ENCODE data around the gene SOHLH1.

SOHLH1 gene

GRCh38 chr9:135726138-135726853, 27.0 kb upstream of the SOHLH1 start:
- H3K4ac ChIP-seq (ENCODE audit: low read depth, low read length): no peak overlapping the region
- H3K18ac ChIP-seq (ENCODE audit: low read length): no peak overlapping the region
- H3K9me3 ChIP-seq (ENCODE audit: insufficient read depth, low read depth, low read length): peaks cover 5% of the 10 kb centered on the region
- H3K14ac ChIP-seq (ENCODE audit: low read length): no peak overlapping the region
- H3K79me2 ChIP-seq (ENCODE audit: control insufficient read depth, insufficient read depth, low read length, poor library complexity): no peaks in the 10 kb centered on the region
- no peak overlapping the region for H2AK5ac ChIP-seq (ENCODE audit: low read length)
- no peak overlapping the region for H4K8ac ChIP-seq (ENCODE audit: low read depth, low read length)
- DNase-seq: no peak
- no peak overlapping the region for H3K23ac ChIP-seq (ENCODE audit: low read length)
- H3K79me1 ChIP-seq (ENCODE audit: low read length): no peaks in the 10 kb centered on the region
- H3K27me3 ChIP-seq (ENCODE audit: insufficient read depth, low read length): no peaks in the 10 kb centered on the region
- H2BK12ac ChIP-seq (ENCODE audit: low read length): no peak overlapping the region
- no peak overlapping the region for H3K4me2 ChIP-seq (ENCODE audit: low read length)
- H2AFZ ChIP-seq (ENCODE audit: insufficient read depth, low read length, poor library complexity): no peak overlapping the region
- no peak overlapping the region for H4K12ac ChIP-seq (ENCODE audit: low read depth, low read length)
- 95% methylated on average over 1 of the region's 16 CpGs for WGBS (ENCODE audit: extremely low coverage, insufficient coverage, insufficient read length)
- H3K27ac ChIP-seq (ENCODE audit: low read depth, low read length): no peak overlapping the region
- H2BK5ac ChIP-seq (ENCODE audit: low read depth, low read length, poor library complexity): no peak overlapping the region
- no peak overlapping the region for H4K91ac ChIP-seq (ENCODE audit: low read depth, low read length)
- no peak overlapping the region for H3K4me3 ChIP-seq (ENCODE audit: low read depth, low read length)
- no peaks in the 10 kb centered on the region for H3K4me1 ChIP-seq (ENCODE audit: control insufficient read depth in 1 of 2, insufficient read depth in 2 of 2, low read length in 2 of 2)
- no peaks in the 10 kb centered on the region for H3K36me3 ChIP-seq (ENCODE audit: control insufficient read depth in 1 of 2, insufficient read depth in 2 of 2, low read length in 2 of 2)
- no peak overlapping the region for H2BK120ac ChIP-seq (ENCODE audit: insufficient read depth, low read length, poor library complexity)
- no peak overlapping the region for H3K9ac ChIP-seq (ENCODE audit: low read length)

GRCh38 chr9:135724186-135724787, 25.0 kb upstream of the SOHLH1 start:
- no peaks in the 10 kb centered on the region for H3K4me1 ChIP-seq (ENCODE audit: control insufficient read depth in 1 of 2, insufficient read depth in 2 of 2, low read length in 2 of 2)
- no peak overlapping the region for H2BK5ac ChIP-seq (ENCODE audit: low read depth, low read length, poor library complexity)
- no peaks in the 10 kb centered on the region for H3K79me1 ChIP-seq (ENCODE audit: low read length)
- no peak overlapping the region for H3K23ac ChIP-seq (ENCODE audit: low read length)
- no peak overlapping the region for H4K91ac ChIP-seq (ENCODE audit: low read depth, low read length)
- no peaks in the 10 kb centered on the region for H3K9me3 ChIP-seq (ENCODE audit: insufficient read depth, low read depth, low read length)
- H3K27me3 ChIP-seq (ENCODE audit: insufficient read depth, low read length): no peaks in the 10 kb centered on the region
- H3K18ac ChIP-seq (ENCODE audit: low read length): no peak overlapping the region
- no peak overlapping the region for H3K14ac ChIP-seq (ENCODE audit: low read length)
- H4K12ac ChIP-seq (ENCODE audit: low read depth, low read length): no peak overlapping the region
- no CpG with 5 or more reads among the region's 16 CpGs for WGBS (ENCODE audit: extremely low coverage, insufficient coverage, insufficient read length)
- H2AK5ac ChIP-seq (ENCODE audit: low read length): no peak overlapping the region
- H3K79me2 ChIP-seq (ENCODE audit: control insufficient read depth, insufficient read depth, low read length, poor library complexity): no peaks in the 10 kb centered on the region
- H3K36me3 ChIP-seq (ENCODE audit: control insufficient read depth in 1 of 2, insufficient read depth in 2 of 2, low read length in 2 of 2): no peaks in the 10 kb centered on the region
- H2BK12ac ChIP-seq (ENCODE audit: low read length): no peak overlapping the region
- no peak overlapping the region for H3K4me2 ChIP-seq (ENCODE audit: low read length)
- H4K8ac ChIP-seq (ENCODE audit: low read depth, low read length): no peak overlapping the region
- no peak overlapping the region for H3K4me3 ChIP-seq (ENCODE audit: low read depth, low read length)
- no peak for DNase-seq
- H2AFZ ChIP-seq (ENCODE audit: insufficient read depth, low read length, poor library complexity): no peak overlapping the region
- no peak overlapping the region for H3K9ac ChIP-seq (ENCODE audit: low read length)
- H2BK120ac ChIP-seq (ENCODE audit: insufficient read depth, low read length, poor library complexity): no peak overlapping the region
- no peak overlapping the region for H3K27ac ChIP-seq (ENCODE audit: low read depth, low read length)
- no peak overlapping the region for H3K4ac ChIP-seq (ENCODE audit: low read depth, low read length)

GRCh38 chr9:135722365-135722764, 23.1 kb upstream of the SOHLH1 start:
- no CpG with 5 or more reads among the region's 18 CpGs for WGBS (ENCODE audit: extremely low coverage, insufficient coverage, insufficient read length)
- Histone ChIP-seq H4K12ac (ENCODE audit: low read depth, low read length) (no peak overlapping the region), H3K36me3 (ENCODE audit: control insufficient read depth in 1 of 2, insufficient read depth in 2 of 2, low read length in 2 of 2) (no peaks in the 10 kb centered on the region), H2AK5ac (ENCODE audit: low read length) (no peak overlapping the region), H2BK5ac (ENCODE audit: low read depth, low read length, poor library complexity) (no peak overlapping the region), H3K27me3 (ENCODE audit: insufficient read depth, low read length) (no peaks in the 10 kb centered on the region), H3K23ac (ENCODE audit: low read length) (no peak overlapping the region), H3K9ac (ENCODE audit: low read length) (no peak overlapping the region), H3K79me2 (ENCODE audit: control insufficient read depth, insufficient read depth, low read length, poor library complexity) (no peaks in the 10 kb centered on the region), H3K18ac (ENCODE audit: low read length) (no peak overlapping the region), H2BK120ac (ENCODE audit: insufficient read depth, low read length, poor library complexity) (no peak overlapping the region), H3K4me2 (ENCODE audit: low read length) (no peak overlapping the region), H3K4me1 (ENCODE audit: control insufficient read depth in 1 of 2, insufficient read depth in 2 of 2, low read length in 2 of 2) (no peaks in the 10 kb centered on the region), H3K27ac (ENCODE audit: low read depth, low read length) (no peak overlapping the region), H2BK12ac (ENCODE audit: low read length) (no peak overlapping the region), H3K9me3 (ENCODE audit: insufficient read depth, low read depth, low read length) (no peaks in the 10 kb centered on the region), H3K14ac (ENCODE audit: low read length) (no peak overlapping the region), H4K8ac (ENCODE audit: low read depth, low read length) (no peak overlapping the region), H3K79me1 (ENCODE audit: low read length) (no peaks in the 10 kb centered on the region), H2AFZ (ENCODE audit: insufficient read depth, low read length, poor library complexity) (no peak overlapping the region), H4K91ac (ENCODE audit: low read depth, low read length) (no peak overlapping the region), H3K4me3 (ENCODE audit: low read depth, low read length) (no peak overlapping the region), H3K4ac (ENCODE audit: low read depth, low read length) (no peak overlapping the region)
- DNase-seq: no peak

- DNase-seq: no peak
- no peak overlapping the region for H3K23ac ChIP-seq (ENCODE audit: low read length)
- H3K9me3 ChIP-seq (ENCODE audit: insufficient read depth, low read depth, low read length): no peaks in the 10 kb centered on the region
- no peak overlapping the region for H3K14ac ChIP-seq (ENCODE audit: low read length)
- H2AFZ ChIP-seq (ENCODE audit: insufficient read depth, low read length, poor library complexity): no peak overlapping the region
- no peaks in the 10 kb centered on the region for H3K79me2 ChIP-seq (ENCODE audit: control insufficient read depth, insufficient read depth, low read length, poor library complexity)
- no peak overlapping the region for H2AK5ac ChIP-seq (ENCODE audit: low read length)
- H2BK5ac ChIP-seq (ENCODE audit: low read depth, low read length, poor library complexity): no peak overlapping the region
- H4K91ac ChIP-seq (ENCODE audit: low read depth, low read length): no peak overlapping the region
- no peak overlapping the region for H3K4me2 ChIP-seq (ENCODE audit: low read length)
- no peaks in the 10 kb centered on the region for H3K79me1 ChIP-seq (ENCODE audit: low read length)
- WGBS (ENCODE audit: extremely low coverage, insufficient coverage, insufficient read length): no CpG with 5 or more reads among the region's 9 CpGs
- no peak overlapping the region for H3K18ac ChIP-seq (ENCODE audit: low read length)
- H3K36me3 ChIP-seq (ENCODE audit: control insufficient read depth in 1 of 2, insufficient read depth in 2 of 2, low read length in 2 of 2): no peaks in the 10 kb centered on the region
- no peak overlapping the region for H3K9ac ChIP-seq (ENCODE audit: low read length)
- peaks cover 0 to under 1% of the 10 kb centered on the region in 2 experiments for H3K4me1 ChIP-seq (ENCODE audit: control insufficient read depth in 1 of 2, insufficient read depth in 2 of 2, low read length in 2 of 2)
- no peak overlapping the region for H3K4me3 ChIP-seq (ENCODE audit: low read depth, low read length)
- H4K8ac ChIP-seq (ENCODE audit: low read depth, low read length): no peak overlapping the region
- no peak overlapping the region for H3K27ac ChIP-seq (ENCODE audit: low read depth, low read length)
- no peak overlapping the region for H3K4ac ChIP-seq (ENCODE audit: low read depth, low read length)
- no peak overlapping the region for H2BK12ac ChIP-seq (ENCODE audit: low read length)
- H2BK120ac ChIP-seq (ENCODE audit: insufficient read depth, low read length, poor library complexity): no peak overlapping the region
- H3K27me3 ChIP-seq (ENCODE audit: insufficient read depth, low read length): peaks cover 5% of the 10 kb centered on the region
- no peak overlapping the region for H4K12ac ChIP-seq (ENCODE audit: low read depth, low read length)
Observed at GRCh38 chr9:135719472-135719871, 20.2 kb upstream of the SOHLH1 start.
